Tibial nerve (tissue), 4 donors: ENCODE results near the gene ROS1.

ENCODE experiments used
- EP300 ChIP-seq, 2 donors: sonication (generic); formaldehyde crosslinking; IDR thresholded peaks; one replicate each; pipeline ENCODE4 v1.6.1; 2017; ENCODE audit warnings: antibody characterized with exemption in 2 of 2, mild to moderate bottlenecking in 1 of 2
- POLR2A ChIP-seq, 2 donors: fragments of 450-650 bp; IDR thresholded peaks; one replicate each; pipeline ENCODE4 v1.6.1; 2017; ENCODE audit warnings: antibody characterized with exemption in 2 of 2, mild to moderate bottlenecking in 2 of 2, moderate library complexity in 2 of 2
- TF ChIP-seq, protein P1 (sequence below), 5 experiments: fragments of 200-600 bp in 3 of 5; fragments of 450-650 bp in 2 of 5; sonication (generic) in 3 of 5; IDR thresholded peaks; one replicate each; pipeline ENCODE4 v1.5.1; 2016 to 2019; ENCODE audit warnings: antibody characterized with exemption in 5 of 5, mild to moderate bottlenecking in 3 of 5, moderate library complexity in 2 of 5

DNA sequence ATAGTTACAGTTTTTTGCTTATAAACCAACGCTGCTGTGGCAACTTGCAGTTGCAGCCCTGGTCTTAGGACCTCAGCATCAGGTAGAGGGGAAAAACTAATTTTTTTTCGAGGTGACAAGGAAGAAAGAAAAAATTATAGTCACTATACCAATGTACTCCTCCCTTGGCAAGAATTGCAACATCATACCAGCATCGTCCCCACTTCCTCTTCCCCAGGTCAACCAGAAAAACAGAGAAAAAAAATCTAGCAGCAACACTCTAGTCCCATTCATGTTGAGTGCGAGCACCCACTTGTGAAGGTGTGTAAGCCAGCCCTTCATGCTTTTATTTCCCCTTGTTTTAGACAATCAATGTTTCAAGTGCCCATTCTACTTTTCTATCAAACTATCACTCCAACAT, 43.6 kb upstream of the ROS1 start:
- TF ChIP-seq, protein P1, sequence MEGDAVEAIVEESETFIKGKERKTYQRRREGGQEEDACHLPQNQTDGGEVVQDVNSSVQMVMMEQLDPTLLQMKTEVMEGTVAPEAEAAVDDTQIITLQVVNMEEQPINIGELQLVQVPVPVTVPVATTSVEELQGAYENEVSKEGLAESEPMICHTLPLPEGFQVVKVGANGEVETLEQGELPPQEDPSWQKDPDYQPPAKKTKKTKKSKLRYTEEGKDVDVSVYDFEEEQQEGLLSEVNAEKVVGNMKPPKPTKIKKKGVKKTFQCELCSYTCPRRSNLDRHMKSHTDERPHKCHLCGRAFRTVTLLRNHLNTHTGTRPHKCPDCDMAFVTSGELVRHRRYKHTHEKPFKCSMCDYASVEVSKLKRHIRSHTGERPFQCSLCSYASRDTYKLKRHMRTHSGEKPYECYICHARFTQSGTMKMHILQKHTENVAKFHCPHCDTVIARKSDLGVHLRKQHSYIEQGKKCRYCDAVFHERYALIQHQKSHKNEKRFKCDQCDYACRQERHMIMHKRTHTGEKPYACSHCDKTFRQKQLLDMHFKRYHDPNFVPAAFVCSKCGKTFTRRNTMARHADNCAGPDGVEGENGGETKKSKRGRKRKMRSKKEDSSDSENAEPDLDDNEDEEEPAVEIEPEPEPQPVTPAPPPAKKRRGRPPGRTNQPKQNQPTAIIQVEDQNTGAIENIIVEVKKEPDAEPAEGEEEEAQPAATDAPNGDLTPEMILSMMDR (IDR thresholded peaks at IDR 0.05), result no peak
- TF ChIP-seq POLR2A (IDR thresholded peaks at IDR 0.05) (no peak), EP300 (IDR thresholded peaks at IDR 0.05) (no peak)
